HG03025 (cell line): Measurements from ENCODE around the gene PLEKHG5.

Source experiments
- ATAC-seq: cut with Tn5 transposase; IDR thresholded peaks from one replicate; pipeline ENCODE4 v1.9.1; 2021; ENCODE audit warnings: mild to moderate bottlenecking, moderate library complexity; ENCODE audit not compliant: unreplicated experiment, low FRiP score

PLEKHG5 gene

DNA sequence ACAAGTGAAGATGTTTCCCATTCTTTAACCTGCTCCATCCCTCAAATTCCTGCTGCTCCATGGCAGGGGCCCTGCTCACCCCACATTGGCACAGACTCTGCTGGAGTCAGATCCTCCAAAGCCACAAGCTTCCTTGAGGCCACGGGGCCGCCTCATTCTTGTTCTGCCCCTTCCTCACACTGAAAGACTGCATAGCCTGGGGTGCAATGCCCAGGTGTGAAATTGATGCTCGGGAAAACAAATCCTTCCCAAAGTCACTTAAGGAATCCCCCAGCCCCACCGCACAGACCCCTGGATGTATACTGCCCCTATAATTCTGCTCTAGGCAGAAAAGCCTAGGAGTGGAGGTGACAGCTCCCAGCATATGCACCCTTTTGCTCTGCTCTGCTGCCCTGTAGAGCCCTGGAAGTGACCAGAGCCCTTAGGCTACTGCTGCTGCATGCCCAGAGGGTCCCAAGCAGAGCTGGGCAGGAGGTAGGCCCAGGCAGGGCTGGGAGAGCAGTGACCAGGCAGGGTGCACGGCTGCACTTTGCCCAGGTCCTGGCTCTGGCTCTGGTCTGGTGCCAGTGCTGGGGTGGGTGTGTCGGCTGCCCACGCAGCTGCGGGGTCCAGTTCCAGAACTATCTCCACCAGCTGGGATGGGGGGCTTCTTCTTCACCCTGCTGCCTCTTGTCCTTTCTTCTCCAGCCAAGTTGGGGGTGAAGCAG lies 73.4 kb downstream of the PLEKHG5 start:
- ATAC-seq = no peak
